Activated T-helper 1 cell treated with anti-CD3 and anti-CD28 coated beads, Interleukin-12 subunit alpha, Interleukin-12 subunit beta, Interleukin-2, Interleukin-4 antibody, amounts not matched to agents 30 ng/mL and 10 ng/mL and 1 ng/mL, durations not matched to agents 14 hours and 24 hours and 36 hours (primary cell): Measurements from ENCODE around the gene SIL1. TPM values are rescaled to one million over a fixed set of nuclear protein-coding genes. Genes with fewer than 3 reads are reported as not detected.

ENCODE experiments used
- DNase-seq: peaks from one replicate; pipeline ENCODE4 v3.0.0; 2021; ENCODE audit warnings: low spot score
- H3K27ac Mint-ChIP-seq: one replicate; pipeline ENCODE4 v1.8.0; 2021; ENCODE audit warnings: mild to moderate bottlenecking, mixed read lengths
- H3K27me3 Mint-ChIP-seq: one replicate; pipeline ENCODE4 v1.8.0; 2022; ENCODE audit warnings: mild to moderate bottlenecking, moderate library complexity, mixed read lengths; ENCODE audit not compliant: insufficient read depth
- H3K36me3 Mint-ChIP-seq: one replicate; pipeline ENCODE4 v1.8.0; 2021; ENCODE audit warnings: low read depth, mixed read lengths
- H3K4me1 Mint-ChIP-seq: one replicate; pipeline ENCODE4 v1.8.0; 2021; ENCODE audit warnings: low read depth, mixed read lengths
- H3K4me3 Mint-ChIP-seq: one replicate; pipeline ENCODE4 v1.8.0; 2021; ENCODE audit warnings: mild to moderate bottlenecking, moderate library complexity, mixed read lengths
- H3K9me3 Mint-ChIP-seq: one replicate; pipeline ENCODE4 v1.8.0; 2021; ENCODE audit warnings: mixed read lengths
- intact Hi-C: fragments of 100-400 bp; cut with micrococcal nuclease; formaldehyde crosslinking; loops from one replicate; pipeline ENCODE4 v1.15.1; 2024
- total RNA-seq: library from RNA; stranded (reverse); gene quantifications from 2 replicates; pipeline ENCODE4 v1.2.3, GENCODE V29; 2022

SIL1 gene
- total RNA-seq, 1 donor from 2014 or later = 28.6 TPM

- H3K36me3 Mint-ChIP-seq = peaks cover 2% of the 10 kb centered on the region
- H3K9me3 Mint-ChIP-seq = no peaks in the 10 kb centered on the region
- DNase-seq = no peak
- H3K4me3 Mint-ChIP-seq = no peak overlapping the region
- intact Hi-C loops = no loop called here
- no peak overlapping the region for H3K27ac Mint-ChIP-seq
- peaks cover 24% of the 10 kb centered on the region for H3K4me1 Mint-ChIP-seq
- peaks cover 2% of the 10 kb centered on the region for H3K27me3 Mint-ChIP-seq
These were observed 220.1 kb downstream of the SIL1 start for GRCh38 chr5:138978080-138978479.

DNA sequence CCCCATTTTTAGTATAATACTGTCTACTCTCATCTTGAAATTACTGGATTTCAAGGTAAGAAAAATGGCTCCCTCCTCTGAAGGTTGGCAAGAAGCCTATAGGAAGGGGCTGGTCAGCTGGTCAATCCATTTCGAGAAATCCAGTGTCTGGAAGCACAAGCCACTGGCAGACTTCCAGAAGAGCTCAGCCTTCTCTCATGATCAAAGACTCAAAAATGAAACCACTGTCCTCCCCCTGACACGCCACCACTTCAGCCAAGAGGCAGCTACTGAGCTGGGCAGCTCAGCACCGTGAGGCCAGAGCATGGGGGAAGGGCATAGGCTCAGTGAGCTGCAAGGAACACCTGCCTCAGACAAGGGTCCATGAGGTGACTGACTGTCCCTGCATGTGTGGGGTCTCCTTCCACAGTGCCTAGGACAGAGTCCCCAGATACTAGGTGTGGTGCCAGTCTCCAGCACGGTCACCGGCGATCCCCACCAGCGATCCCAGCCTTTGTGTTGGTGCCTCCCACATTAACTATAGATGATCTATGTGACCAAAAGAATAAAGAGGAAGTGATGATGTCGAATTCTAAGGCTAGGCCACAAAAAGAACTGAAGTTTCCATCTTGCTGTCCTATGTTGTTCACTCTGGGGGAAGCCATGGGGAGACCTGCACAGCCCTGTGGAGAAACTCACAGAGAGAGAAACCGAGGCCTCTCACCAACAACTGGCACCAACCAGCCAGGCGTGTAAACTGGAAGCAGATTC, 222.9 kb downstream of the SIL1 start:
- peaks cover 11% of the 10 kb centered on the region for H3K4me1 Mint-ChIP-seq
- DNase-seq = no peak
- intact Hi-C loops = no loop called here
- H3K9me3 Mint-ChIP-seq = no peaks in the 10 kb centered on the region
- H3K27me3 Mint-ChIP-seq = no peaks in the 10 kb centered on the region
- H3K36me3 Mint-ChIP-seq = no peaks in the 10 kb centered on the region
- H3K4me3 Mint-ChIP-seq = no peak overlapping the region
- H3K27ac Mint-ChIP-seq = no peak overlapping the region

- H3K27ac Mint-ChIP-seq = no peak overlapping the region
- intact Hi-C loops = no loop called here
- H3K4me1 Mint-ChIP-seq = peaks cover 3% of the 10 kb centered on the region
- no peaks in the 10 kb centered on the region for H3K9me3 Mint-ChIP-seq
- DNase-seq = no peak
- H3K27me3 Mint-ChIP-seq = no peaks in the 10 kb centered on the region
- no peak overlapping the region for H3K4me3 Mint-ChIP-seq
- H3K36me3 Mint-ChIP-seq = no peaks in the 10 kb centered on the region
These were observed 223.7 kb downstream of the SIL1 start for GRCh38 chr5:138974227-138975063.

GRCh38 chr5:138972836-138973235, 225.3 kb downstream of the SIL1 start:
- Mint-ChIP-seq H3K36me3 (no peaks in the 10 kb centered on the region), H3K4me1 (no peaks in the 10 kb centered on the region), H3K27ac (no peak overlapping the region), H3K9me3 (no peaks in the 10 kb centered on the region), H3K27me3 (no peaks in the 10 kb centered on the region), H3K4me3 (no peak overlapping the region)
- DNase-seq = no peak
- intact Hi-C loops = no loop called here

- no peaks in the 10 kb centered on the region for H3K9me3 Mint-ChIP-seq
- H3K36me3 Mint-ChIP-seq = no peaks in the 10 kb centered on the region
- no peak overlapping the region for H3K27ac Mint-ChIP-seq
- intact Hi-C loops = no loop called here
- no peak for DNase-seq
- H3K4me3 Mint-ChIP-seq = no peak overlapping the region
- H3K4me1 Mint-ChIP-seq = no peaks in the 10 kb centered on the region
- H3K27me3 Mint-ChIP-seq = no peaks in the 10 kb centered on the region
These were observed 225.9 kb downstream of the SIL1 start for GRCh38 chr5:138972230-138972629.

DNA sequence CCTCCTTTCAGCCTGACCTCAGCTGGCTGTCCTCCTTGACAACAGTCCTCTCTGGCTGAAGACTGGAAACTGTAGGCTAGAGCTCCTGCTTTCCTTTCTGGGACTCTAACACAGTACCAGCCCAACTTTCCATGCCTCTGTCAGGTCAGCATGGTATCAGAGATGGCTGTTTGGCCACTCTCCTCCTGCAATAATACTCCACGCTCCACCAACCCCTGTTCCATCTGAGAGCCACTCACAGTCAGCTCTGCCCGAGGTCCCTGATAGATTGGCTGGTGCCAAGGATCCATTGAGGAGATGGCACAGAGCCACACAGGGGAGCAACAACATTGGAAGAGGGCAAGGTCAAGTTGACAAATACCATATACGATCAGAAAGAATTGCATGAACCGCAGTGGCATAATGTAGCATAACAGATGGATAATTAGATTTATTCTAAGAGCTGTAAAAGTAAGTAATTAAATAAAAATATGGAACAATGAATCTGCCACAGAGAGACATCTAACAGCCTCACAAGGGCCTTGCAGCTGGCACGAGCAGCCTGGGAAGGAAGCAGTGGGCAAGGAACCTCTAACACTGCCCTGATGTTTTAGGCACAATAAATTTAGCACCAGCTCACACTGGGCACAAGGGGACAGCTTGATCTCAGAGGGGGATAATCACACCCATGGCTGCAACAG, 228.7 kb downstream of the SIL1 start:
- Mint-ChIP-seq H3K9me3 (no peaks in the 10 kb centered on the region), H3K36me3 (no peaks in the 10 kb centered on the region), H3K4me3 (no peak overlapping the region), H3K4me1 (no peaks in the 10 kb centered on the region), H3K27ac (no peak overlapping the region), H3K27me3 (no peaks in the 10 kb centered on the region)
- no peak for DNase-seq
- intact Hi-C loops = no loop called here

- Mint-ChIP-seq H3K27ac (no peak overlapping the region), H3K4me1 (no peaks in the 10 kb centered on the region), H3K36me3 (no peaks in the 10 kb centered on the region), H3K4me3 (no peak overlapping the region), H3K9me3 (no peaks in the 10 kb centered on the region), H3K27me3 (no peaks in the 10 kb centered on the region)
- intact Hi-C loops = no loop called here
- no peak for DNase-seq
These were observed 229.6 kb downstream of the SIL1 start for GRCh38 chr5:138968601-138969000.

GRCh38 chr5:138967791-138968448, 230.2 kb downstream of the SIL1 start:
- H3K4me1 Mint-ChIP-seq = no peaks in the 10 kb centered on the region
- DNase-seq = no peak
- no peaks in the 10 kb centered on the region for H3K27me3 Mint-ChIP-seq
- intact Hi-C loops = no loop called here
- H3K9me3 Mint-ChIP-seq = no peaks in the 10 kb centered on the region
- no peak overlapping the region for H3K4me3 Mint-ChIP-seq
- H3K27ac Mint-ChIP-seq = no peak overlapping the region
- no peaks in the 10 kb centered on the region for H3K36me3 Mint-ChIP-seq

DNA sequence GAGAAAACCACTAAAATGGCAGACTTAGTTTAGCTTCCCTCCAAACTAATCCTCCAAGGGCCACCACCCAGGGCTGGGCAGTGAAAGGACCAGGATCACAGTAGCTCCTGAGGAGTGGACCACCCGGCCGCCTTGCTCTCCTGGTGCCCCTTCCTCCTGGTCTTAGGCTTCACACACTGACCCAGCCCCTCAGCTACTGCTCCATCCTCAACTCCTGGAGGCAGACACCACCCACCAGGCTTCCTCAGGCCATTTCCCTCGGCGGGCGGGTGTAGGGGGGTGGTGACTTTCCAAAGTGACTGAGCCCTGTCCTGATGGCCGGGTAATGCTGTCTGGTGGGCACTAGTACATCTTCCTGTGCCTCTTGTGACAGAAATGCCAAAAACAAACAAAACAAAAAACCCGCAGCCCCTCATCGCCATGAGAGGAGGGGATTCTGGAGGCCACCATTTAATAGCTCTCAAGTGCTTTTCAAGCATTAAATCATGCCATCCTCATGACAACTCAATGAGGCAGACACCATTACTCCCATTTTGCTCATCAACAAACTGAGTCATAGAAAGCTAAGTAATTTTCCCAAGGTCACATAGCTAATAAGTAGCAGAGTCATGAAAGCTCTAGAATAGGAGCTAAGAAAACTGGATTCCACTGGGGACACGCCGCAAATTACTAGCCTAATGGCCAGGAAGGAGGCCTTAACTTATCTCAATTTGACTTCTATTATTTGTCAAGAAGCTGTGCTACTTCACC, 231.8 kb downstream of the SIL1 start:
- DNase-seq = no peak
- H3K4me3 Mint-ChIP-seq = no peak overlapping the region
- intact Hi-C loops = no loop called here
- H3K9me3 Mint-ChIP-seq = no peaks in the 10 kb centered on the region
- H3K27ac Mint-ChIP-seq = no peak overlapping the region
- no peaks in the 10 kb centered on the region for H3K27me3 Mint-ChIP-seq
- H3K4me1 Mint-ChIP-seq = no peaks in the 10 kb centered on the region
- H3K36me3 Mint-ChIP-seq = no peaks in the 10 kb centered on the region

- Mint-ChIP-seq H3K27ac (no peak overlapping the region), H3K36me3 (no peaks in the 10 kb centered on the region), H3K4me3 (no peak overlapping the region), H3K4me1 (no peaks in the 10 kb centered on the region), H3K9me3 (no peaks in the 10 kb centered on the region), H3K27me3 (no peaks in the 10 kb centered on the region)
- no peak for DNase-seq
- intact Hi-C loops = no loop called here
These were observed 232.5 kb downstream of the SIL1 start for GRCh38 chr5:138965626-138966025.

DNA sequence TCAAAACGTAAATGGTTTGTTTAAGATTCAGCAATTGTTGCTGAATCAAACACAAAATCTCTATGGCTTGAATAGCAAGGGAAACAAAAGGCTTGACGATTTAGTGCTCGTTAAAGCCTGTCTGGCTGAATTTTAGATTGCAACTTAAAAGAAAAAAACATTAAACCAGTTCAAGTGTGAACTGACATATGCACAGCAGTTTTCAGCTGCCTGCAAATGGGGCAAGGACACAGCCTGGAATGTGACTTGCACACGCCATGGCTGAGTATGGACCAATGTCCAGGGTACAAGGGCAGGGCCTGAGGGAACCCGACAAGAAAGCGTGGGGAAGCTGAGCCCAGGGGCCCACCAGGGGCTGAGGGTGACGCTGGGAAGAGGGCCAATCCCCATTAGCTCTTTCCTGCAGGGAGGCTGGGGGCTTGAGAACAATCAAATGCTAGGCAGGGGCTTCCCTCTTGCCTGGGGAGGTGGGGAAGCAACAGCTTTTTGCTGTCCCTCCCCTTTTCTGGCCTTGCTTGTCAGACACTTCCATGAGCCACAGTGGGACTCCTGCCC, 233.4 kb downstream of the SIL1 start:
- H3K27ac Mint-ChIP-seq = no peak overlapping the region
- no peak for DNase-seq
- H3K36me3 Mint-ChIP-seq = no peaks in the 10 kb centered on the region
- no peak overlapping the region for H3K4me3 Mint-ChIP-seq
- H3K27me3 Mint-ChIP-seq = no peaks in the 10 kb centered on the region
- intact Hi-C loops = no loop called here
- H3K9me3 Mint-ChIP-seq = no peaks in the 10 kb centered on the region
- no peaks in the 10 kb centered on the region for H3K4me1 Mint-ChIP-seq

DNA sequence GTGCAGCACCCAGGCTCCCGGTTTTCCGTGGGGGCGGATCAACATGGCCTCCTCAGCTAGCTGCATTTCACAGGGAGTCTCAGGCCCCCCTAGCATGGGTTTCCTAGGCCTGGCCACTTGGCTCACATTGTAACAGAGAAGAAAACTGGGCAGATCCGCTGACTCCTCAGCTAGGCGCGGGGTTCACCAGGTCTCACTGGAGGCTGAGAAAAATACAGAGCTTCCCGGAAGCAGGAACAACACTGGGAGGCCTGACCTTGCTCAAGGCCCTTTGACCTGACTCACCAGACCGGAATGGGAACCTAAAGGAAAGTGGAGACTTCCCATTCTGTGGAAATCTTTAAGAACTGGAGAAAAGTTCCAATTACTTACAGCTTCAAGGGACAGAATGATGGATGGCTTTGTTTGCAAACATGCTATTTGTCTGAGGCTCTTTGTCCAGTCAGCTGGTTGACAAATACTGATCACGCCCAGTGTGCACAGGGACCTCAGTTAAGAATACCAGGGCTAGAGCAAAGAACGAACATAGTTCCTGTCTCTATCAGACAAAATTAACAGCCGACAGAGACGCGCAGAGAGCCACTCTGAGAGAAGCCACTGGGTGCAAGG, 234.3 kb downstream of the SIL1 start:
- H3K36me3 Mint-ChIP-seq = no peaks in the 10 kb centered on the region
- H3K27ac Mint-ChIP-seq = no peak overlapping the region
- no peaks in the 10 kb centered on the region for H3K27me3 Mint-ChIP-seq
- no peak for DNase-seq
- H3K9me3 Mint-ChIP-seq = no peaks in the 10 kb centered on the region
- no peaks in the 10 kb centered on the region for H3K4me1 Mint-ChIP-seq
- H3K4me3 Mint-ChIP-seq = no peak overlapping the region
- intact Hi-C loops = no loop called here
